HG03097 (cell line): ENCODE measurements around the gene XRN1.

Source experiments
- ATAC-seq: cut with Tn5 transposase; IDR thresholded peaks from one replicate; pipeline ENCODE4 v1.9.1; 2021; ENCODE audit not compliant: unreplicated experiment, low FRiP score

The XRN1 gene

GRCh38 chr3:142275856-142276255 lies 172.0 kb downstream of the XRN1 start:
- ATAC-seq: no peak

- no peak for ATAC-seq
Observed at GRCh38 chr3:142274908-142275307, 172.9 kb downstream of the XRN1 start.

- ATAC-seq: no peak
Observed at GRCh38 chr3:142273501-142273900, 174.3 kb downstream of the XRN1 start.

GRCh38 chr3:142272200-142272891 lies 175.5 kb downstream of the XRN1 start:
- no peak for ATAC-seq

GRCh38 chr3:142270407-142270806 lies 177.4 kb downstream of the XRN1 start:
- no peak for ATAC-seq

- ATAC-seq: no peak
Observed at GRCh38 chr3:142269767-142270166, 178.1 kb downstream of the XRN1 start.

- no peak for ATAC-seq
Observed at GRCh38 chr3:142268426-142268825, 179.4 kb downstream of the XRN1 start.

- no peak for ATAC-seq
Observed at GRCh38 chr3:142267269-142267668, 180.6 kb downstream of the XRN1 start.

- ATAC-seq: no peak
Observed at GRCh38 chr3:142263112-142263511, 184.7 kb downstream of the XRN1 start.

GRCh38 chr3:142259359-142259758 lies 188.5 kb downstream of the XRN1 start:
- no peak for ATAC-seq

- ATAC-seq: no peak
Observed at GRCh38 chr3:142256712-142257333, 191.0 kb downstream of the XRN1 start.
